HK-2 (cell line): ENCODE data around the gene RCOR1.

Source experiments
- DNase-seq: peaks from one replicate; pipeline ENCODE4 v3.0.0-alpha.2; 2018; ENCODE audit not compliant: unreplicated experiment

RCOR1 gene

DNA sequence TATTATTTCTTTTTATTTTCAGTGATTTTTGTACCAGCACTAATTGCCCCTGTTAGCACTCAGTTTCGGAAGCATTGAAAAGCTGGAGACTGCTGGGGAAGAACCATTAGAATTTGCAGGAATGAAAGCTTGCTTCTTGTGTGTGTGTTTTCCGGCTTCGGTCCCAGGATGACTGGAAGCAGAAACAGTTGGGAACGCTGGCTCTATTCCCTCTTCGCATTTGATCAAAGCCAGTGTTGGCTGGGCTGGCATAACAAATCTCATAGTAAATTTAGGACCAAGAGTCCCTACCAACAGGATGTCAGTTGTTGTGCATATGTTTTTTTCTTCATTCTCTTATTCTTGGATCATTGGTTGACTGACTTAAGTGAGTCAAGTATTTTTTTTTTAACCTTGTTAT, 131.2 kb downstream of the RCOR1 start:
- no peak for DNase-seq

DNA sequence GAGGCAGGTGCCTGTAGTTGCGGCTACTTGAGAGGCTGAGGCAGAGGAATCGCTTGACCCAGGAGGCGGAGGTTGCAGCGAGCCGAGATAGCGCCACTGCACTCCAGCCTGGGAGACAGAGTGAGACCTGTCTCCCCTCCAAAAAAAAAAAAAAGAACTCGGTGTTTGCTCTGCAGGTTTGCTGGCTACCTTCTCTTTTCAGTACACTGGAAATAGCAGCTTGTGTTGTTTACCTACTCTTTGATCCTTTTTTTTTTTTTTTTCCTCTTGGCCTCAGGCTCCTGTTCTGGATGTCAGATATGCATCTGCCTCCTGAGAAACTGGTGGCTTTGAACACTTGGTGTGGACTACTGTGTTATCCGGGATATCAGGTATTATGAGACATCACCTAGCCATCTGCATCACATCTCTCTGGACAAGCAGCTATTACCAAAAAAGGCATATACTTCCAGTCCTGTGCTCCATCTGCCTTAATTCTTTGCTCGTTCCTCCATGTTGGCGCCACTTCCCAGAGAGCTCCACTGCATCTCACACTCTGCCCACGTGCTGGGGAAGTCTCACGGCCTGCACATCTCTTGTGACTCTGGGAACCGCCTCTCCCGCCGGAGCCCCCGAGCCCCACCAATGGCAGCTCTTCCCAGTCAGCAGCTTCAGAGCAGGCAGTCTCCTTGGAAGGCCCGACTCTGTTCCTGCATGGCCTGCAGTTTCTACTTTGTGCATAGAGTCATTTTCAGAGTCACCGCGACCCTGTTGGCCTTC, 133.9 kb downstream of the RCOR1 start:
- no peak for DNase-seq

DNA sequence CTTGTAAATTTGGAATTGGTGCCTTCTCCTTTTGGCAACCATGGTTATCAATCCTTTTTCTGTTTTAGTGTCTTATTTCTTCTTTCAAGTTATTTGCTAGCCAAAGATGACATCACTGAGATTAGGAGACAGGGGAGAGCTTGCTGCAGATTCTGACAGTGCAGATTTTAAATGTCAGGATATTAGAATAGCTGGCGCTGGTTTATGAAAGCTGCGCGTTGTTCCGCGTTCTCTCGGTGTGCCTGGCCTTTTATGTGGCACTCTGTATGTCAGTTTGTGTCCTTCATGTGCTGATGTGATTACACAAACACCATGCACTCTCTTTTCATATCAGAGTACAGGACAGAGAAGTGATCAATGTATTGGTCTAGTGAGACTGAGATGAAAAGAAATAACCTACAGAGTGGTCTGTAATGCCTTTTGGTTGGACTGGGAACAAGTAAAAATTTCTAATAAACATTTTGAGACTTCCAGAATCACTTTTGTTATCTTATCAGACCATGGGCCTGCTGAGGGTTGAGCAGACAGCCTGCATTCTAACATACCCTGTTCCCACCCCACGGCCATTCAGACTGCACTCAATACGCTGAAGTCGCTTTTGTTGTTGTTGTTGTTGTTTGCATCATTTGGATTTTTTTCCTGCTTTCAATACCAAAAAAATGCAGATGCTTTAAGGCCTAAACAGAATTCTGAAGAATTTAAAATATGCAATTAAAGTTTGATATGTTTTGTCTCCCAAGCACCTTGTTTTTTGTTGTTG, 135.1 kb downstream of the RCOR1 start:
- no peak for DNase-seq

DNA sequence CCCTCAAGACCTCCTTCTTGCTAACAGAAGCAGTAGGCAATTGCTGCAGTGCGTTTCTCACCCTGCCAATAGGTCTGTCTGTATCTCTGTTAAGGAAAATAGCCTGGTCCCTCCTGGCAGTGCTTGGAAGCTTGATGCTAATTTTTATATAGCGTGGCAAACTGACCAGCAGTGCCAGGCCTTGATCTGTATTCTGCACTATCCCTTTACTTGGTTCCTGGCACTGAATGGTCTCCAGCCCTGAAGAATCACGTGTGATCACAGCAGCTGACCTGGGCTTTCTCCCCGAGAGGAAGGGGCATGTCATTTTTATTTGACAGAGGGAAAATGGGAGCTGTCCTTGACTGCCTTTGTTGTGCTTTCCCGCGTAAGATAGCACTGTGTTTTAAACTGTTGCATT, 136.1 kb downstream of the RCOR1 start:
- no peak for DNase-seq

DNA sequence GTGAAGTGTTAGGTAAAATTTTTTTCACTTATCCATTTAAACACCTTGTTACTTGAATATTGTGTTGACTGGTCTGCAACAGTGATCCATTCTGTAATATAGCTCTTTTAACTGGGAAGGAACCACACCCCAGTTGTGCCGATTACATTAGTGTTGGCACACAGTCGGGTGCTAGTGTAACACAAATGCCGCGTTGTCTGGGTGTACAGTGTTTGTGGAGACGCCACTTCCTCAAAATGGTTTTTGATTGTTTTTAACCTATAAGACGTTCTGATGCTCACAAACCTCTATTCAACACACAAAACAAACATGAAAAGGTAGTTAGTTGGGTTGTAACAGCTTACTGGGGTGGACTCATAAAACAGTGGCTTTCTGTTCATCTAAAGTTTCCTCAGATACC, 136.8 kb downstream of the RCOR1 start:
- no peak for DNase-seq

DNA sequence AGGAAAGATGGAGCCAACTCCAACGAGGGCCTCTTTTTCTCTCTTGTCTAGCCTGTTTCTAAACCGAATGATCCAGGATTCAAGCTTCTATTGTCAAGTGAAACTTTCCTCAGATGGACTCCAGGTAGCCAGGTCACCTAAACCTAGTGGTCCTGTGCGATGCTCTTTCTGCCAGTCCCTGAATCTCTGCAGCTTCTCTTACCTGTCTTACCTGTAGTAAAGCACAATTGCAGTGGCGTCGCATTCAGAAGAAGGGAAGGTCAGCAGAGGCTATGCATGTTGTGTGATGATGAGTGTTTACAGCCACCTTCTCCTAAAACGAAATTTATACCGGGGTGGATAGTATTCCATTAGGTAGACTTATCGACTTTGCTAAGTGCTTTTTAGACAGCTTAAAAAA, 137.4 kb downstream of the RCOR1 start:
- no peak for DNase-seq

DNA sequence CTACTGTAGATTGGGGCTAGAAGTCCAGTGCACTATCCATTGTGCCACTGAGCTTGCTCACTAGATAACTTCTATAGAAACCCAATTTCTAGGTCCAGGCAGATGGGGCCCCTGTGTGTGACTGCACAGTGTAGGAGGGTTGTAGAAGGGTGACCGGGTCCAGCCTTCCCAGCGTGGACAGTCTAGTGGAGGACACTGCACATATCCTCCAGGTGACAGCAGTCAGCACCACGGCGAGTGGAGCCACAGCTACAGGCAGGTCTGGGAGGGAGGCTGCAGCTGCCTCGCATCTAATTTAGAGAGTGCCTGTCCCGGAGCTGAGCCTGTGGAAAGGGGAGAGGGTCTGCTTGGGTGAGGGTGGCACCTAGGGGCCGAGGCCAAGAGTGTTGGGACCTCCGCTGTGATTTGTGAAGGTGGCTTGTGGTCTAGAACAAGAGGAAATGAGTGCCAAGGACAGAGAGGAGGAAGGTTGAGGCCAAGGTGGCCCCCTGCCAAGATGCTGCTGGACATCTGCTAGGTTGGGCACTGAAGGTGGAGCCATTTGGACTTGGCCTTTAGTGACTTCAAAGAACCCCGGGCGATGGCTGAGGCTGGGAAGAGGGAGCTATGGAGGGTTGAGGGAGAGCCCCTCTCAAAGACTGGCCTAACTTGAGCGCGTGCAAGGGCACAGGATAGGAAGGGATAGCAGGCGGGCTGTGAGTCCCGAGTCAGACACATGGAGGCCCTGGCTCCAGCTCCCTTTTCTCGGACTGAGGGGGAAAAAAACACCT, 138.8 kb downstream of the RCOR1 start:
- DNase-seq = no peak

DNA sequence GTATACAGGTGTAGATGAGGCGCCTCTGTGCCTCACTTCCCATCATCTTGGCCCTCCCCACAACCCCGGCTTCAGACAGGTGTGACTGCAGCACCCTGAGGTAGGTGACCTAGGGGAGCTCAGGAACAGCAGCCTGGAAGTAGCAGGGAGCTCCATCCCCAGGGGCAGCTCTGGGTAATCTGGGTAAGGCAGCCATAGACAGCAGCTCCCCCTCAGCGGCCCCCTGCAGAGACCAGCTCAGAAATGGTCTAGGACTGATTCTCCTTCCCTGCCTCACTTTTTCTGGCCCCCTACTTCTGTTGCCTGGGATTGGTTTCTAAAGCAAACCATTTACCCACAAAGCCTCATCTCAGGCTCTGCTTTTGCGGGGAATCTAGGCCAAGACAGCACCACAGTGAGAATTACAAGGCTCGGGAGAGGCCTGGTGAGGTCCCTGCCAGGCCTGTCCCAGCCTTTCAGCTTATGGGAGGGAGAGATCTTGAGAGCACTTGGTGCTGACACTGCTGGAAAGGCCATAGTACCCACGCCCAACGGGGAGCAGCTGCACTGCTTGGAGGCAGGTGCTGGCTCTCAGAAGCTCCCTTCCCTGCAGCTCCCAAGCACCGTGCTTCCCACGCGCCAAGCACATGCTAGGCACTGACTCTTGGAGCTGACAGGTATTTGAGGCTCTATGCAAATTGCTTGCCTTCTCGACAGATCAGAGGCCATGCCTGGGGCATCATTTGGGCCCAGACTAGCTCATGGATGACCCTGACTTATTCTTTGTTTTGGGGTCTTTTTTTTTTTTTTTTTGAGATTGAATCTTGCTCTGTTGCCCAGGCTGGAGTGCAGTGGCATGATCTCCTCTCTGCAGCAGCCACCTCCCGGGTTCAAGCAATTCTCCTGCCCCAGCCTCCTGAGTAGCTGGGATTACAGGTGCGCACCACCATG, 139.7 kb downstream of the RCOR1 start:
- DNase-seq = no peak

DNA sequence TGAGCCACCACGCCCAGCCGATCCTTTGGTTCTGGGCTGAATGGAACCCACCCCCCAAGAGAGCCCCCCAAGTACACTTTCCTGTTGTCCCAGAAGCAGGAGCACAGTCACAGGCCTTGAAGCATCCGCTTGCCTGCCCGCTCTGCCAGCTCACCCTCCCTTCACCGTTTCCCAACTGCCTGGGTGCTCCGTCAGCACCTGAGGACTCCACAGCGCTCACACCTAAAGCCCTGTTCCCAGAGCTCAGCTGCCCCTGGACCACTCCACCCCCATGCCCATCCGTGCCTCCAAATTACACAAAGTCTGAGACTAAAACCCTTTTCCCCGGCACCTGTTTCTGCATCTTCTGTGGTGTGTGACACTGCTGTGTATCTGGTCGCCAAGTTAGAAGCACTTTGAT, 140.5 kb downstream of the RCOR1 start:
- DNase-seq = no peak

DNA sequence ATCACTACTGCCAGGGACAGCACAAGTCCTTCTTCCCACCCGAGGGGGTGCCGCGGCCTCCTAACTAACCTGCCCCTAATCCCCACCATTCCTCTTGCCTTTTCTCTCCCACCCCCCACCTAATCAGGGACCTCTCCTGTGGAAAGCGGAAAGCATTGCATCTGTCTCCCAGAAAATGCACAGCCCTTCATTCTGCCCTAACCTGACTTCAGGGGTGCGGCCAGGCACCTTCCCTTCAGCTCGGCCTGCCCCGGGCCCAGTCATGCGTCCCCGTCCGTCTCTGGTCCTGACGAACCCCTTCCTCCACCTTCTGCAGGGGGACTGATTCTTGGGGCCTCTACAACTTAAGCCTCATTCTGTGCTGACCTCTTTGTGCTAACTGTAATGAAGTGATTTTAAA, 140.9 kb downstream of the RCOR1 start:
- DNase-seq = no peak

DNA sequence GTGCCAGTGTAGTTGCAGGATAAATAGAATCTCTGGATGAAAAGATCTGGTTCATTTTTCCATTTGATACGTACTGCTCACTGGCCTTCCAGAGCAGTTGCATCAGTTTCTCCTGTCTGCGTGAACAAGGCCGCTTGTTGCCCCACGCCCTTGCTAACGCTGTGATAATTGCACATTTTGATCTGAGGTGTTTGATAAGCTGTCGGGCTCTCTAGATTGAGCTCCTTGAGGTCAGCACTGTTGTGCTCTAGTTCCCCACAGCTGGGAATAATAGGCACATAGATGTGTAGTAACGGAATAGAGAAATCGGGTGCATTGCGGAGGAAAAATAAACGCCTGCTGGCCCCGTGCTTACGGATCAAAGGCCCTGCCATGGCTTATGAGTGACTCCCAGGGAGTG, 142.0 kb downstream of the RCOR1 start:
- DNase-seq = no peak

DNA sequence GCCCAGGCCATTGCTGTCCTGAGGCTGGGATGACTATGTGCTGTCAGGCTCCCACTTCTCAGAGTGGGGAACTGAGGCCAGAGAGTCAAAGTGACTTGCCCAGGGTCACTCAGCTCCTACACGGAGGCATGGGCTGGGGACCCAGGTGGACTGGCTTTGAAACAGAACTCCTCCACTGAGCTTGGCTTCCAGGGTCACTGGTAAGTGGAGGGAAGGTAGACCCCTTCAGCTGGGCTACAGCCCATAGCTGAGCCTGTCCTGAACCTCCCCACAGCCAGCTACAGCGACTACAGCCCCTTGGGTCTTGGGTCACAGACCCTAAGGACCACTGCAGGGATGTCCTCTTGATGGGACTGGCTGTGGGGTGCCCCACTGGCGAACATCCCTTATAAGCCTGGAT, 144.5 kb downstream of the RCOR1 start:
- no peak for DNase-seq

DNA sequence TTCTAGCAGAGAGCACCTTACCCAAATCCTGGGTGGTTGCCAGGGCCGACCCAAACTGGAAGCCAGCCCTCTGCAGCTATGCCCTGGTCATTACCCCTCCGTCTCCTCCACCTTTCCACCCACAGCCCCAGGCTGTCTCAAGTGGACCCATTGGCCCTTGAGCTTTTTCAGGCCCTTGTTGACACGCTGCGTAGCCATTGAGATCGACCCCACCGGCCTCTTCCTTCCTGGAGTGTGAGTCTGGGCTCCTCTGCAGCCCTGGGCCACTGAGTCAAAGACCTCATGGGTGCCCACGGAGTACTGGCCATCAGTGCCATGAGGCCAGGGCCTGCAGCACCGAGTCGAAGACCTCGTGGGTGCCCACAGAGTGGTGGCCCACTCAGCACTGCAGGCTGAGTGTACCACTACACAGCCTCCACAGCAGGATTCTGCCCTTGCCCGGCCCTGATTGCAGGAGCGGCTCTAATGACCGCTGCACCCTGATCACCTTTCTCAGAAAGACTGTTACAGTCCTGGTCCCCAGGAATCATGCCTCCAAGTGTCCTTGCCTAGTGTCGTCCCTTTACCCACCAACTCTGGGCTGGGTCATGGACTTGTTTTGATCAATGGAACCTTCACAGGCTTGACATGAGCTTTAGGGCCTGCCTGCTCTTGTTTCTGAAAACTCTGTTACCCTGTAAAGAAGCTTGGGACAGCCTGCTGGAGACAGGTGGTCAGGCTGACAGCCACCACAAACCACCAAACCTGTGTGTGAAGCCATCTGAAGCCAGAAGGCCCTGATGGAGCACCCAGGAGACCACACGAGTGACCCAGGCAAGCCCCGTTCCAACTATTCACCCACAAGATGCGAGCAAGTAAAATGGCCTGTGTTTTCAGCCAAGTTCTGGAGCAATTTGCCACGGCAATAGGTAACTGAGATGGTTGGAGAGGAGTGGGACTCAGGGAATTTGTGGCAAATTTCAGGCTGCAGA, 145.2 kb downstream of the RCOR1 start:
- DNase-seq = no peak

DNA sequence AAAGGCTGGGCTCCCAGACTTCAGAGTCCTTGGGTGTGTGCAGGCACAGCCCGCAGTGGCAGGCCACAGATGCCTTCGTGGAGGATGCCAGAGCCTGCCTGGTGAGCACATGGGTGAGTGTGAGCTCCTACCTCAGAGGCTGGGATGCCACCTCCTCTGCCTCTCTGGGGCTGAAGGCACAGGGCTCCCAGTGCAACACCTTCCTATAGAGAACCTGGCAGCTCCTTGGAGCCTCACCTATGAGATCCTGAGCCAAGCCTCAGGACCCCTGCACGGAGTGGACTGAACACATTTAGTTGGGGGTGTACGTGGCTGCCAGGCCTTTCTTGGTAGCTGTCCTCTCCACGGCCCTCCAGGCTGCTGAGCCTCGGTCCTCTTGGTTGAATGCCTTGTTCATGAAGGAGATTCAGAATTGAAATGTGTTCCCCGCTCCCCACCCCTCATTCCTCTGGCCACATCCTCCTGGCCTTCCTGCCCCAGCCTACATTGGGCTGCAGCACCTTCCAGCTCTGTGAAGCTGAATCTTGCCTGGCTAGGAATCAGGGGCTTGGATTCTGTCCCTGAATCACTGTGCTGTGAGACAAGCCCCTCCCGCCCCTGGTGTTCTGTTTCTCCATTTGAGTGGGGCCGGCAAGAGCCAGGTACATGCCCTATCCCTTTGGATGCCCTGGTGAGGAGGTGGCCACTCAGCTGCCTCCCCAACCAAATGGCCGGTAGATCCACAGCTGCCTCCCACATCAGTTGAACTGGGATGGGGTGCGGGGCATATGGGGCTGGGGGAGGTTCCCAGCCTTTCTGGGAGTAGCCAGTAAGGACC, 146.1 kb downstream of the RCOR1 start:
- DNase-seq = no peak

DNA sequence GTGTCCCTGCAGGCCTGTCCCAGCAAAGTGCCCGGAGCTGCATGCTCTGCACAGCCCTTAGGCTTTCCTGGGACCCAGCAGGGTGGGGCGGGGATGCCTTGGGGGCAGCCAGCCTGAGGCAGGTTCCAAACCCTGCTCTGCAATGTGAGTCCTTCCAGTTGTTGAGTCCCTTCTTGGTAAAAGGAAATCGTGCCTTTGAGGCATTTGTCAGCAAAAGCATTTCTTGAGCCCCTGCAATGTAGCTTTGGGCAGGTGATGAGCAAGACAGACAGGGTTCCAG, 146.7 kb downstream of the RCOR1 start:
- no peak for DNase-seq

DNA sequence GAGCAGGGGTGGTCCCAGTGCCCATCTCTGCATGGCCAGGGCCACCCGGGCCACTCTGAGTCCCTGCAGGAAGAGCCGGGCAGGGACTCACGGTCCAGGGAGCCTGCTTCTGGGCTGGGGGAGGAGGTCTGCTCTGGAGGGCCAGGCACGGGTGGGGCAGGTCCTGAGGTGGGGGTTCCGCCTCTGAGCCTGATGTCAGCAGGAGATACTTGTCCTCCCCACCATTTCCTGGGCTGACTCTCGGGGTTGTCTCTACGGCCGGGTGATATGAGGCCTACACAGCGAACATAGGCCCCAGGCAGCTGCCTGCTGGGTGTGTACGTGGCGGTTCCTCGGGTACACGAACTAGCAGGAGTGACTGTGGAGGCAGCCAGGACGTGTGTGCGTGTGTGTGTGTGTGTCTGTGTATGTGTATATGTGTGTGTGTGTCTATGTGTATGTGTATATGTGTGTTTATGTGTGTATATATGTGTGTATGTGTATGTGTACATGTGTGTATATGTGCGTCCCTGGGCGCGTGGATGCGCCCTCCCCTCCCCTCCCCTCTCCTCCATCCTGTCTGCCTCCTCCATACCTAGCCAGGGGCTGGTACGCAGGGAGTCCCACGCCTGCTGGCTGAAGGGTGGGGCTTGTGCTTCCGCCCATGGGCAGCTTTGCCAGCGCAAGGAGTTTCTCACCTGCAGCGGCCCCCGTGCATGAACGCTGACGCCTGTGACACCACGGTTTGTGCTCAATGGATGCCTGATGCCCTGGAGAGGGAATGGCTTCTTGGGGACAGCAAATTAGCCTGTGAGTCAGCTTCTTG, 154.4 kb downstream of the RCOR1 start:
- no peak for DNase-seq

DNA sequence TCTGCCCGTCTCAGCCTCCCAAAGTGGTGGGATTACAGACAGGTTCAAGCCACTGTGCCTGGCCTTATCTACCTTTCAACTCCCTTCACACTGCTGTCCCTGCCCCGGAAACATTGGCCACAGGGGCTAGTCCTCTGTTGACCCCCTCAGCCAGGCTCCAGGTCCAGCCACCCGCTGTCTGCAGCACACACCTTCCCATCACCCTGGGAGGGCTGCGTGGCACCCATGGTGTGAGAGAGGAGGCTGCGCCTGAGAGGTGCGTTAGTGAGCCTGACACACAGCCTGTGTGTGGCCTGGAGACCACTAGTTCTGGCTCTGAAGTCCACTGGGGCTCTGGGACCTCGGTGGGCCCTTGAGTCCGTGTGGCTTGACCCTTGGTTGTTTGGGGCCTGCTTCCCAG, 156.4 kb downstream of the RCOR1 start:
- DNase-seq = no peak

DNA sequence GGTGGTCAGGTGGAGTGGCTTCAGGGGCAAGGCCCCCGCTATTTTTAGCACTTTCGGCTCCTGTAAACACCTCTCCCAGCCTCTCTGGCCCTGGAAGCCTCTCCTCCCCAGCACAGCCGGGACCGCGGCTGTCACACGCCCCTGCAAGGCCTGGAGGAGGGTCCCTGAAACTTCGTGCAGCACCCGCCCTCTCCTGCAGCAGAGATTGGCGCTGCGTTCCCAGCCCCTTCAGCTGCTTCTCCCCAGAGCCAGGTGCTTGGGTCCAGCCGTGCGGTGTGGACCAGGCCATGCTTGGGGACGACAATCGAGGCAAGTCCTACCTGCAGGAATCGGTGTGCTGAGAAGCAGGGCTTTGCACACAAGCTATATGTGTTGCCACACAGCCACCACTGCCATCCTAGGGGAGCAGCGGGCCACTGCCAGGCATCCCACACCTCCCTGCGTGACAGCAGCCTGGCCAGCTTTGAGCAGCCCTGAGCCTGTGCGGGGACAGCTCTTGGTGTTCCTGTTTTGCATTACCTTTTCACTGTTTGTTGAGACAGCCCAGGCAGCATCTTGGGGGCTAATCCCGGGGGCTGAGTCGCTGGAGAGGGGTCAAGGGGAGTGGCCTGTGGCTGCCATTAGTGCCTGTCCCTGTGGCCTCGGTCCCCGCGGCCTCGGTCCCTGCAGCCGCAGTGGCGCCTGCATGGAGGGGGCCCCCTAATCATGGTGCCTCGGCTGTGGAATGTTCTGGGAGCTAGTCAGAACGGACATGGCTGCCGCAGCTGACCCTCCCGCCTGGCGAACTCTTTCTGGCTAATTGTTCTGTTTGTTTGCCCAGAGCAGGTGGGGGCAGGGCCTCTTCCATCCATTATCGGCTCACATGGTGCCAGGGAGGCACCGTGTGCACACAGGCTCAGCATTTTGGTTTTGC, 157.2 kb downstream of the RCOR1 start:
- DNase-seq = no peak
